ENCODE measurements around the gene ACTR2. TPM values are rescaled to one million over a fixed set of nuclear protein-coding genes. Genes with fewer than 3 reads are reported as not detected.

Gene ACTR2
- total and polyA plus RNA-seq, 2 of the 13 experiments (the other 11 are each of a cell fraction or from before 2014, with no cell fraction given): 51.2 to 100 TPM

GRCh38 chr2:65186872-65187851, 40.5 kb upstream of the ACTR2 start (continued):
- TF ChIP-seq, protein P1, sequence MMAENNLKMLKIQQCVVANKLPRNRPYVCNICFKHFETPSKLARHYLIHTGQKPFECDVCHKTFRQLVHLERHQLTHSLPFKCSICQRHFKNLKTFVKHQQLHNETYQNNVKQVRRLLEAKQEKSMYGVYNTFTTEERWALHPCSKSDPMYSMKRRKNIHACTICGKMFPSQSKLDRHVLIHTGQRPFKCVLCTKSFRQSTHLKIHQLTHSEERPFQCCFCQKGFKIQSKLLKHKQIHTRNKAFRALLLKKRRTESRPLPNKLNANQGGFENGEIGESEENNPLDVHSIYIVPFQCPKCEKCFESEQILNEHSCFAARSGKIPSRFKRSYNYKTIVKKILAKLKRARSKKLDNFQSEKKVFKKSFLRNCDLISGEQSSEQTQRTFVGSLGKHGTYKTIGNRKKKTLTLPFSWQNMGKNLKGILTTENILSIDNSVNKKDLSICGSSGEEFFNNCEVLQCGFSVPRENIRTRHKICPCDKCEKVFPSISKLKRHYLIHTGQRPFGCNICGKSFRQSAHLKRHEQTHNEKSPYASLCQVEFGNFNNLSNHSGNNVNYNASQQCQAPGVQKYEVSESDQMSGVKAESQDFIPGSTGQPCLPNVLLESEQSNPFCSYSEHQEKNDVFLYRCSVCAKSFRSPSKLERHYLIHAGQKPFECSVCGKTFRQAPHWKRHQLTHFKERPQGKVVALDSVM (CRISPR knock-in tag; IDR thresholded peaks at IDR 0.05): peak; percentile 57
- TF ChIP-seq MIER3 (CRISPR knock-in tag; IDR thresholded peaks at IDR 0.05; ENCODE audit: borderline replicate concordance) (peak; percentile 60; the same call in 1 of the 2 replicates), ELF3 (CRISPR knock-in tag; IDR thresholded peaks at IDR 0.05) (peak; percentile 82), ZNF883 (CRISPR knock-in tag; IDR thresholded peaks at IDR 0.05; ENCODE audit: not compliant biosample characterization) (peak; percentile 58), ZNF615 (CRISPR knock-in tag; IDR thresholded peaks at IDR 0.05; ENCODE audit: borderline replicate concordance) (no peak), POLR2G (IDR thresholded peaks at IDR 0.05; ENCODE audit: low read depth, low read length) (no peak), NCOR1 (IDR thresholded peaks at IDR 0.05; ENCODE audit: borderline replicate concordance, low read length) (peak; percentile 20; the same call in 1 of the 2 replicates), SALL1 (CRISPR knock-in tag; IDR thresholded peaks at IDR 0.05) (peak; percentile 58; the same call in 1 of the 2 replicates), GLI4 (CRISPR knock-in tag; IDR thresholded peaks at IDR 0.05; ENCODE audit: borderline replicate concordance) (peak; percentile 83; the same call in 1 of the 2 replicates), DNMT1 (CRISPR knock-in tag; IDR thresholded peaks at IDR 0.05) (no peak), ZNF432 (CRISPR knock-in tag; IDR thresholded peaks at IDR 0.05; ENCODE audit: borderline replicate concordance) (no peak), ZSCAN31 (CRISPR knock-in tag; IDR thresholded peaks at IDR 0.05; ENCODE audit: low read depth) (0 out of 2 replicates have a peak, but pooled peaks have one; percentile 27), SRSF9 (IDR thresholded peaks at IDR 0.05; ENCODE audit: borderline replicate concordance, insufficient read depth, low read depth, low read length, poor library complexity, severe bottlenecking) (no peak), ZNF607 (CRISPR knock-in tag; IDR thresholded peaks at IDR 0.05; ENCODE audit: borderline replicate concordance) (no peak), DRAP1 (CRISPR knock-in tag; IDR thresholded peaks at IDR 0.05) (peak; percentile 39; the same call in 1 of the 2 replicates)
- TF ChIP-seq, protein P2, sequence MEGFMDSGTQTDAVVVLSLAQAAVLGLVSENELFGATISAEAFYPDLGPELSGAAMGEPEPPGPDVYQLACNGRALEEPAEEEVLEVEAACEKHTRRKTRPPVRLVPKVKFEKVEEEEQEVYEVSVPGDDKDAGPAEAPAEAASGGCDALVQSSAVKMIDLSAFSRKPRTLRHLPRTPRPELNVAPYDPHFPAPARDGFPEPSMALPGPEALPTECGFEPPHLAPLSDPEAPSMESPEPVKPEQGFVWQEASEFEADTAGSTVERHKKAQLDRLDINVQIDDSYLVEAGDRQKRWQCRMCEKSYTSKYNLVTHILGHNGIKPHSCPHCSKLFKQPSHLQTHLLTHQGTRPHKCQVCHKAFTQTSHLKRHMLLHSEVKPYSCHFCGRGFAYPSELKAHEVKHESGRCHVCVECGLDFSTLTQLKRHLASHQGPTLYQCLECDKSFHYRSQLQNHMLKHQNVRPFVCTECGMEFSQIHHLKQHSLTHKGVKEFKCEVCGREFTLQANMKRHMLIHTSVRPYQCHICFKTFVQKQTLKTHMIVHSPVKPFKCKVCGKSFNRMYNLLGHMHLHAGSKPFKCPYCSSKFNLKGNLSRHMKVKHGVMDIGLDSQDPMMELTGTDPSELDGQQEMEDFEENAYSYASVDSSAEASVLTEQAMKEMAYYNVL (CRISPR knock-in tag; IDR thresholded peaks at IDR 0.05; ENCODE audit: borderline replicate concordance): peak; percentile 99
- TF ChIP-seq, protein P3, sequence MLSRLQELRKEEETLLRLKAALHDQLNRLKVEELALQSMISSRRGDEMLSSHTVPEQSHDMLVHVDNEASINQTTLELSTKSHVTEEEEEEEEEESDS (CRISPR knock-in tag; IDR thresholded peaks at IDR 0.05; ENCODE audit: borderline replicate concordance): no peak
- TF ChIP-seq, protein P4, sequence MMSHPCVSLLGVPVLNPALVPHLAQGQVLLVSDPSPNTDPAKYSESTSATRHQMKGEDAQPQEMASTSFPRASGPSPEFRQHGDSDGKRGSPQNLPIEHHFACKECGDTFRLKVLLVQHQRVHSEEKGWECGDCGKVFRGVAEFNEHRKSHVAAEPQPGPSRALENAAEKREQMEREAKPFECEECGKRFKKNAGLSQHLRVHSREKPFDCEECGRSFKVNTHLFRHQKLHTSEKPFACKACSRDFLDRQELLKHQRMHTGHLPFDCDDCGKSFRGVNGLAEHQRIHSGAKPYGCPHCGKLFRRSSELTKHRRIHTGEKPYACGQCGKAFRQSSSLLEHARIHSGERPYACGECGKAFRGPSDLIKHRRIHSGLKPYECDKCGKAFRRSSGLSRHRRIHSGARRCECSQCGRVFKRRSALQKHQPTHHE (CRISPR knock-in tag; IDR thresholded peaks at IDR 0.05; ENCODE audit: borderline replicate concordance): no peak
- TF ChIP-seq, protein P5, sequence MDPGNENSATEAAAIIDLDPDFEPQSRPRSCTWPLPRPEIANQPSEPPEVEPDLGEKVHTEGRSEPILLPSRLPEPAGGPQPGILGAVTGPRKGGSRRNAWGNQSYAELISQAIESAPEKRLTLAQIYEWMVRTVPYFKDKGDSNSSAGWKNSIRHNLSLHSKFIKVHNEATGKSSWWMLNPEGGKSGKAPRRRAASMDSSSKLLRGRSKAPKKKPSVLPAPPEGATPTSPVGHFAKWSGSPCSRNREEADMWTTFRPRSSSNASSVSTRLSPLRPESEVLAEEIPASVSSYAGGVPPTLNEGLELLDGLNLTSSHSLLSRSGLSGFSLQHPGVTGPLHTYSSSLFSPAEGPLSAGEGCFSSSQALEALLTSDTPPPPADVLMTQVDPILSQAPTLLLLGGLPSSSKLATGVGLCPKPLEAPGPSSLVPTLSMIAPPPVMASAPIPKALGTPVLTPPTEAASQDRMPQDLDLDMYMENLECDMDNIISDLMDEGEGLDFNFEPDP (CRISPR knock-in tag; conservative IDR thresholded peaks at IDR 0.05): 0 out of 2 replicates have a peak, but pooled peaks have one; percentile 11

Measured in HepG2 (cell line).